GM21367 (cell line): ENCODE data around the gene GDF2.

ENCODE experiments used
- ATAC-seq: cut with Tn5 transposase; IDR thresholded peaks from one replicate; pipeline ENCODE4 v1.9.1; 2021; ENCODE audit not compliant: unreplicated experiment

Gene GDF2

GRCh38 chr10:47322300-47323061, at the start of gene GDF2:
Gene GDF2 (plus strand): TSS chr10:47322454. CDS start chr10:47322669, 215 bp downstream.
- no peak for ATAC-seq

DNA sequence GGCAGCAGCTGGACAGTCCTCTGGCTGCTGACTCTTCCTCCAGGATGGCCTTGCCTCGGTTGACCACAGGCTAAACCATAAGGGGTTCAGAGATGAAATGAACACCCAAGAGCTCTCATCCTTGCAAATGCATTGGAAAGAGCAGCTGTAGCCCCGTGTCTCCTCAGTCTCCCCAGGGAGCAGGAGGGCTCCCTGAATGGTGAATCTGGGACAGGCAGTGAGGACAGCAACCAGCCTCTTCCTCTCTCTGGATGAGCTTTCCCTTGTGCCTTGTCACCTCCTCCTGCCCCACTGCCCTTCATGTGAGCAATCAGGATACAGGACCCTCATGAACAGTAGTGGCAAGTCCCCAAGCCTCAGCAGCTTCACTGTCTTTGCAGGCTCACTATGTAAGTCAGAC, 46.2 kb upstream of the GDF2 start:
- ATAC-seq = no peak

- no peak for ATAC-seq
These were observed 45.5 kb upstream of the GDF2 start for GRCh38 chr10:47276576-47277351.

DNA sequence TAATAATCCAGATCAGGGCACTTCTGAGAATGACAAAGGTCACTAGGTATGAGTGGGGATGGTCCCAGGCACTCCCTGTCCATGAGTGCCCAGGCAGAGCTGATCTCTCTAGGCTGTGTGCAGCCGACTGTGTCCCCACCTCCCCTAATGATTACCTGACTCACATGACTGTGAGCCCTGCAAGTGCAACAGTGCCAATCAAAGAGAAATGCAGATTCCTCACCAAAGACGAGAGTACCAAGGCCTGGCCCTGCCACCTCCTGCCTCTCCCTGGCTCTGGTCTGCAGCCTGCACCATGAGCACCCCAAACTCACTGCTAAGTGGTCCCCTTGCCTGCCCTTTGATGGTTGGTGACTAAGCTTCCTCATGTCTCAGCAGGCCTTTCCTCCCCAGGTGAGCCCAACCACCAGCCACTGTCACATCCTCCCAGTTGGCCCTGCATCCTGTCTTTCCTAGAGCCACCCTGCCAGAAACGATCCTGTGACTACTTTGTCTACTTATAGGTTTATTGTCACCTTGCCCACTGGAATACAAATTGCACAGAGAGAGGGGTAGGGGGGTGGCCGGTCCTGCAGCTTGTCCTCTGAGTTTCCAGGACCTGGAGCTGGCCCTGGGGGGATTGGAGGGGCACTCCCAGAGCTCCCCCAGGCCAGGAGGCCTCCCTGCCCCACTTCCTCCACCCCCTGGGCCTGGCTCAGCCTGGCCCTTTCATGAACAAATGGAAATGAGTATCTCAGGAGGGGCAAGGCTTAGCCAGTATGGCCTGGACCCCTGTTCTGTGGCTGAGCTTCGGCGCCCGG, 44.7 kb upstream of the GDF2 start:
- no peak for ATAC-seq

DNA sequence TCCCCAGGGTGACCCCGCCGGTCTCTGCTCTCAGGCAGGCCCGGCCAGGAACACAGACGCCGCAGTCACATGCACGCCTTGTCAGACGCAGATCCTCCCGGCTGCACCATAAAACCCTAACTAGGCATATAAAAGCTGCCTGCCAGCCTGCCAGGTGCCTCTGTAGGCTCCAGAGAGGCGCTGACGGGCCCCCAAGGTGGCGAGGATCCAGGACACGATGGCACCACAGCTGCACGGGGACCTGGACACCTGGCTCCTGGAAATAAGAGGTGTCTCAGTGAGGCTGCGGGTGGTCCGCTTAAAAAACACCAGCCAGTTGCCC, 44.1 kb upstream of the GDF2 start:
- no peak for ATAC-seq

GRCh38 chr10:47278720-47279119, 43.5 kb upstream of the GDF2 start:
- ATAC-seq = no peak

GRCh38 chr10:47279276-47279675, 43.0 kb upstream of the GDF2 start:
- ATAC-seq = no peak

- no peak for ATAC-seq
These were observed 40.1 kb upstream of the GDF2 start for GRCh38 chr10:47282005-47282656.

DNA sequence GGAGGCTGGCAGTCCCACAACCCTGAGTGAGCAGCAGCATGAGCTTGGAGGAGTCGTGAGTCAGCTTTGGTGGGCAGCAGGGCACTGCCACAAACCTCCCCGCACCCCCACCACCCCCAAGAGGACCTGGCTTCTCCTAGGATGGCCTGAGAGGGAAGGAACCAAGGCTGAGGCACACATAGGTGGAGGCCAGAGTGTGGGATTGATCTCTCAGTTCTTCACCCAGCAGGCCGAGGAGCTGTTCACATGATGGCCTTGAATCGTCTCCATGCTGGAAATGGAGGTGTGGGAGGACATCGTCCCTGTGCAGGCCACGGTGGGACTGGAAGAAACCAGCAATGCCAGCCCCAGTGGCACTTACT, 39.6 kb upstream of the GDF2 start:
- no peak for ATAC-seq

- no peak for ATAC-seq
These were observed 39.1 kb upstream of the GDF2 start for GRCh38 chr10:47283101-47283630.

DNA sequence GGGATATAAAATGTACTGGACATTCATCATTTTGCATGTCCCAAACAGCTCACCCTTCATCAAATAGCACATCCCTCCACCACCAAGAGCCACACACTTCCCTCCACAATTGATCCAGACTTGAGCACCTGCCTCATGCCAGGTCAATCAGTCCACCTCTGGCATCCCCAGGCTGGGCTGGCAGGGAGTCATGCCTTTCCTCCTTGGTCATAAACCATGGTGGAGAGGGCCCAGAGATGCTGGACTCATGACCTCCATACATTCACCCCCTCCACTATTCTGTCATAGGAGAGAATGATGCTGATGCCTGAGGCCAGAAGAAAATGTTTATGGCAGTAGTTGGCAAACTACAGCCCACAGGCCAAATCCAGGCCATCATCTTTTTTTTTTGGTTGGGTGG, 38.4 kb upstream of the GDF2 start:
- ATAC-seq = no peak

DNA sequence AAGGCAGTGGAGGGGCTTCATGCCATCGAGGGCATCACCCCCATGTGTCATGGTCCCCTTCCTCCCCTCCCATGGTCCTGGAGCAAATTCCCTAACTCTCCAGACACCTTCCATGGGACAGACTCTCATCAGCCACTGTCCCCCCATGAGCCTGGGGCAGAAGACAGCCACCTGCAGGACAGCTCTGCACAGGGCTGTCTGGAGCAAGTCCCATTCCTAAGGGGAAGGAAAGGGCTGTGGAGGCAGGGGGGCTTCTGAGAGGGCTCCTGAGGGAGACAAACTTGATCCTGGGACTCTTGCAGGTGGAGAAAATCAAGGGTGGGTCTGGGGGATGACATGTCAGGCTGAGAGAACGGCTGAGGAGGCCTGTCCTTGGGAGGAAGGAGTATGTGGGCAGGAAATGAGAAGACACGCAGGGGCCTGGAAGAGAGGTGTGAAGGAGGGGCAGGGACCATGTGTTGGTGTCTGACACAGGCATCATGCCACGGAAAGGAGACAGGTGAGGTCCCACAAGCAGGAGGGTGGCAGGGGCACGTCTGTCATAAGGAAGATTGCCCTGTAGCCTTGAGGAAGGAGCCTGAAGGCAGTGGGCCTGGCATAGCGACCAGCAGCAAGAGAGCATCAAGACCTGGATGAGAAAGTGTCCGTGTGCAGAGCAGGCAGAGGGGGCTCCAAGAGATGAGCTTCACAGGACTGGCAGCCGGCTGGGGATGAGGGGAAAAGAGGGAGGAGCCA, 36.7 kb upstream of the GDF2 start:
- ATAC-seq = no peak

GRCh38 chr10:47286116-47286505, 36.1 kb upstream of the GDF2 start:
- ATAC-seq = no peak

DNA sequence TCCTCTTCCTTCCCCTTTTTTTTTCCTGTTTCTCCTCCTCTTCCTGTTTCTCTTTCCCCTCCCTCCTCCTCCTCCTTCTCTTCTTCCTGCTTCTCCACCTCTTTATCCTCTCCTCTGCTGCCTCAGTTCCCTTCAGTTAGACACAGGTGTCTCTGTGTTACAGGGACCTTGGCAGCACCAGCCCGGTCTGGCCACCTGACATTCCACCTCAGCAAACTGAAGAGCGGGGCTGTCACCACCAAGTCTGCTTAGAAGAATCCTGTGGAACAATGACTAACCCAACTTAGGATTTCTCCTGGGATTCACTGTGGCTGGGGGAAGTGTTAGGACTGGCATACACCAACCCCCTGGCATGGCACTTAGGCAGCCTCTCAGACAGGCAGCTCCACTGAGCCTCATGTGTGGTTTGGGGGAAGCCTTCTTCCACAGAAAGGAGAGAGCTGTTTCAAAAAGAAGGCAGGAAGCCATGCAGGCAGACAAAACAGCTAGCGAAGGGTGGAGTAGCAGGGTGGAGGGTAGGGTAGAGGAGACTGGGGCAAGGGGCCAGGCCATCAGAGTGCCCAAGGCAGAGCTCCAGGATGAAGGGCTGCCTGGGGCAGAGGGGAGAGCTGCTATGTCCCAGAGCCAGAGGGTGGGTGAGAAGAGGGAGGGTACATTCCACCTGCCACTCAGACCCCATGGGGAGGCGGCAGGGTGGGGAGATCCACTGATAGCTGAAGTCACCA, 35.5 kb upstream of the GDF2 start:
- no peak for ATAC-seq

DNA sequence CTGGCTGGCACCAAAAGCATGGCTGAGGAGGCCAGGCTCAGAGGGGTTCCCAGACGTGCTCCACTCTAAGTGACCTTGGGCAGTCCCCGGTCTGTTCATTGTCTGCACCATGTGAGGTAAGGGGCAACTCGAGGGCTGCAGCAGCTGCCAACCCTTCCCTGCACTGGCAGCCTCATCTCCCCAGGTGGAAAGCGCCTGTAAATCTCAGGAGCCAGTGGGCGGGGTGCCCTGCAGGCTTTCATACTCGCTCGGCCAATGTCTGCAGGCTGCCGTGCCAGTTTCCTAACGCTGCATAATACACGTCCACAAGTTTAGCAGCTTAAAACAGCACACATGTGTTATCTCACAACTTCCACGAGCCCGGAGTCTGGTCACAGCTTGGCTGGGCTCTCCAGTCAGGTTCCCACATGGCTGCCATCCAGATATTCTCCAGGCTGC, 34.9 kb upstream of the GDF2 start:
- ATAC-seq = no peak

DNA sequence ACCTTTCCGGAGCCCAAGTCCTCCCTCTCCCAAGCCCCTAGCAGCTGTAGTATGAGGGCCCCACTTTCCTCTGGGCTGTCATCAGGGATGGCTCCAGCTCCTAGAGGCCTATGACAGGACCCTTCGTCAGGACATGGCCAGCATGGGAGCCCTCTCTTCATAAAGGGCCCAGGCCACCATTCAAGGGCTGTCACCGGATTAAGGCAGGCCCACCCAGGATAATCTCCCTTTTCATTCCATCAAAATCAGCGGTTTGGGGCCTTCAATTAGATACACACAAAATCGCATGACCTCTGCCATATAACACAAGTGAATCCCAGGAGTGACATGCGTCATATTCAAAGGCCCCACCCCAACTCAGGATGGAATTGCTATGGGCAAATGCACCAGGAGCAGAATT, 34.4 kb upstream of the GDF2 start:
- no peak for ATAC-seq

DNA sequence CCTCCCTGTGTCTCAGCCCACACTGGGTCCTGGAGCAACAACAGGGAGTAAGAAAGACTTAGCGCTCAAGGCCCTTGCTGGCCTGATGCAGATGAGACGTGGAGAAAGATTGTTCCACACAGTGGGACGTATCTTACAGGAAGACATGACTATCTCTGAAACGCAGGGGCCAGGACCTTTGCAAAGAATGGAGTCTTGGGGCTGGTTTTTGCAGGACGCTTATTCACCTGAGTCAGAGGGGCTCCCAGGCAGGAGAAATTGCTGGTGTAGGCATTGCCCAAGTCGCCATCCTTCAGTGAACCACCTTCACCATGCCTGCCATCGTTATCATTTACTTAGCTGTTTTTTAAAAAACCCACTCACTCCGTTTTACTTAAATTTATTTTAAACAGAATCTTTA, 34.0 kb upstream of the GDF2 start:
- ATAC-seq = no peak

GRCh38 chr10:47288916-47289495, 33.2 kb upstream of the GDF2 start:
- ATAC-seq = no peak

GRCh38 chr10:47289921-47290320, 32.3 kb upstream of the GDF2 start:
- no peak for ATAC-seq
